ENCODE results near the gene TMED5. TPM values are rescaled to one million over a fixed set of nuclear protein-coding genes. Genes with fewer than 3 reads are reported as not detected.

Gene TMED5
- total RNA-seq, 2 experiments from 2014 or later = 42.3 to 43.2 TPM

DNA sequence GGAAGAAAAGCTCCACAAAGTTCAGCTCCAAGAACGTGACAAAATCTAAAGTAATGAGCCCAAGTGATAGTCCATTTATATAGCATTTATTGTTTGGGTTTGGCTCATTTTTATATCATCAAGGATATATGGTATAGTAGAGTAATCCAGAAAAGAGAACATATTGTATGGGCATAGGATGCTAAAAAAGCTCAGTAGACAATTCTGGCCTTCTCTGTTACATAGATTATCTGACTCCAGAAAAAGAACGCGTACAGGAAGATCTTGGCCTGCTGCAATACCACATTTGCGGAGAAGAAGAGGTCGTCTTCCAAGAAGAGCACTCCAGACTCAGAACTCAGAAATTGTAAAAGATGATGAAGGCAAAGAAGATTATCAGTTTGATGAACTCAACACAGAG, 43.8 kb downstream of the TMED5 start:
- ChIA-PET CTCF (no interaction called here), POLR2A (no interaction called here)
- intact Hi-C loops (cut with DNase I, micrococcal nuclease) = no loop called here
- H3K36me3 Mint-ChIP-seq (ENCODE audit: low read depth) = peaks cover 64% of the 10 kb centered on the region
- Histone ChIP-seq H3K9me3 (ENCODE audit: control insufficient read depth in 1 of 2, insufficient read depth in 1 of 2, low read length in 2 of 2) (no peaks in the 10 kb centered on the region), H3K27me3 (ENCODE audit: control insufficient read depth in 1 of 2, insufficient read depth in 2 of 2, low read length in 2 of 2) (no peaks in the 10 kb centered on the region), H3K36me3 (ENCODE audit: insufficient read depth, low read length) (peaks cover 53% of the 10 kb centered on the region), H3K27ac (ENCODE audit: low read depth in 1 of 2, low read length in 2 of 2) (no peak overlapping the region), H3K4me1 (ENCODE audit: insufficient read depth, low read length) (no peaks in the 10 kb centered on the region), H3K4me3 (ENCODE audit: low read length) (no peak overlapping the region)
- DNase-seq (no peak), ATAC-seq (ENCODE audit: poor library complexity) (no peak)
- no peak overlapping the region for H3K4me3 Mint-ChIP-seq
- no peak overlapping the region for H3K27ac Mint-ChIP-seq
- TF ChIP-seq, protein P1, sequence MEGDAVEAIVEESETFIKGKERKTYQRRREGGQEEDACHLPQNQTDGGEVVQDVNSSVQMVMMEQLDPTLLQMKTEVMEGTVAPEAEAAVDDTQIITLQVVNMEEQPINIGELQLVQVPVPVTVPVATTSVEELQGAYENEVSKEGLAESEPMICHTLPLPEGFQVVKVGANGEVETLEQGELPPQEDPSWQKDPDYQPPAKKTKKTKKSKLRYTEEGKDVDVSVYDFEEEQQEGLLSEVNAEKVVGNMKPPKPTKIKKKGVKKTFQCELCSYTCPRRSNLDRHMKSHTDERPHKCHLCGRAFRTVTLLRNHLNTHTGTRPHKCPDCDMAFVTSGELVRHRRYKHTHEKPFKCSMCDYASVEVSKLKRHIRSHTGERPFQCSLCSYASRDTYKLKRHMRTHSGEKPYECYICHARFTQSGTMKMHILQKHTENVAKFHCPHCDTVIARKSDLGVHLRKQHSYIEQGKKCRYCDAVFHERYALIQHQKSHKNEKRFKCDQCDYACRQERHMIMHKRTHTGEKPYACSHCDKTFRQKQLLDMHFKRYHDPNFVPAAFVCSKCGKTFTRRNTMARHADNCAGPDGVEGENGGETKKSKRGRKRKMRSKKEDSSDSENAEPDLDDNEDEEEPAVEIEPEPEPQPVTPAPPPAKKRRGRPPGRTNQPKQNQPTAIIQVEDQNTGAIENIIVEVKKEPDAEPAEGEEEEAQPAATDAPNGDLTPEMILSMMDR (IDR thresholded peaks at IDR 0.05) = no peak
- H3K4me1 Mint-ChIP-seq (ENCODE audit: low read depth) = peaks cover 5% of the 10 kb centered on the region
- no peaks in the 10 kb centered on the region for H3K27me3 Mint-ChIP-seq
- H3K9me3 Mint-ChIP-seq = no peaks in the 10 kb centered on the region

DNA sequence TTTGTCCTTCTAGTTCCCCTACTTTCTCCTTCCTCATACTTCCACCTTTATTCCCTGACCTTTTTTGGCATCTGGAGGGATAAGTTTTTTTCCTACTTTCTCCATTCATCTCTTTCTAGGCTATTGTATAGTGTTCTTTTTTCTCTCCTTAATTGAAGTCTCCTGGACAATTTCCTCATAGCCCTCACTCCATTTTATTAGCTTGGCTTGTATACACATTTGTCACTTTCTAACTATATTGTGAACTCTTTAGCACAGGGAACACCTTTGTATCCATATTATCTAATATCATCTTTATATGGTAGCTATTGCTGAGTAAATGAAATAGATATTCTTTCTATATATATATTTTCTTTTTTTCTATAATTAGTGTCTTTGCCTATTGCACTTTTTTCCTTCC, 47.6 kb downstream of the TMED5 start:
- no peak overlapping the region for H3K4me3 Mint-ChIP-seq
- no peak overlapping the region for H3K27ac Mint-ChIP-seq
- DNase-seq = no peak
- H3K4me1 ChIP-seq (ENCODE audit: insufficient read depth, low read length) = no peaks in the 10 kb centered on the region
- H3K36me3 ChIP-seq (ENCODE audit: insufficient read depth, low read length) = peaks cover 58% of the 10 kb centered on the region
- H3K27ac ChIP-seq (ENCODE audit: low read depth in 1 of 2, low read length in 2 of 2) = no peak overlapping the region
- H3K4me3 ChIP-seq (ENCODE audit: low read length) = no peak overlapping the region
- H3K9me3 Mint-ChIP-seq = no peaks in the 10 kb centered on the region
- no peaks in the 10 kb centered on the region for H3K27me3 Mint-ChIP-seq
- intact Hi-C loops (cut with DNase I, micrococcal nuclease) = loop anchor here in 1 of 2 experiments (5.0 kb wide), 1 partner anchor 50 kb away; no protein-coding TSS in a partner anchor
- TF ChIP-seq, protein P1 (IDR thresholded peaks at IDR 0.05) = no peak
- no peaks in the 10 kb centered on the region for H3K4me1 Mint-ChIP-seq (ENCODE audit: low read depth)
- ChIA-PET POLR2A (interaction anchor here (0.6 kb wide), 1 partner anchor 1326 kb away, joined by 4 read pairs; no protein-coding TSS in a partner anchor), CTCF (no interaction called here)
- no peak for ATAC-seq (ENCODE audit: poor library complexity)
- no peaks in the 10 kb centered on the region for H3K9me3 ChIP-seq (ENCODE audit: control insufficient read depth in 1 of 2, insufficient read depth in 1 of 2, low read length in 2 of 2)
- peaks cover 48% of the 10 kb centered on the region for H3K36me3 Mint-ChIP-seq (ENCODE audit: low read depth)
- no peaks in the 10 kb centered on the region for H3K27me3 ChIP-seq (ENCODE audit: control insufficient read depth in 1 of 2, insufficient read depth in 2 of 2, low read length in 2 of 2)

DNA sequence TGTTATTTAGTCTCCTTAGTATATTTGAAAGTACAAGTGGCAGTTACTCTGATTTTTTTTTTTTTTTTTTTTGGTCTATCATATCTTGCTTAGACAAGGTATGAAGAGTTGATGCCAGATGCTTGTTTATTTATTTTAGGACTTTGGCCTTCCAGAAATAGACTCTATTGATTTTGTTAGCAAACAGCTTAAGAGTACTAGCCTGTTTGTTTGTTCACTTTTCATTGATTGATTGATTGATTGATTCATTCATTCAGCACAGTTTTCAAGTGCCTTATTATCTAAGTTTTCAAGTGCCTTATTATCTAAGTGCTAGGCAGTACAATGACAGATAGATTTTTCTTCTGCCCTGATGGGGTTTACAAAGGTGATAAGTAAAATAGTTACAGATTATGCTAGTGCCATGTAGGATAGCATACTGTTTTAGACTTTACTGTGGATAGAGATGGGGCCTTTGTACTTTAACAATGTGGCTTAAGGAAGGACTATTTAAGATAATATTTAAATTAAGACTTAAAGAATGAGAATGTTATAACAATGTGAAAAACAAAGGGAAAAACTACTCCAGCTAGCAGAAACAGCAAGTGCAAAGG, 50.6 kb downstream of the TMED5 start:
- H3K4me1 ChIP-seq (ENCODE audit: insufficient read depth, low read length) = no peaks in the 10 kb centered on the region
- no peak overlapping the region for H3K4me3 ChIP-seq (ENCODE audit: low read length)
- Mint-ChIP-seq H3K9me3 (no peaks in the 10 kb centered on the region), H3K27ac (no peak overlapping the region), H3K36me3 (ENCODE audit: low read depth) (peaks cover 44% of the 10 kb centered on the region), H3K4me3 (no peak overlapping the region), H3K27me3 (no peaks in the 10 kb centered on the region), H3K4me1 (ENCODE audit: low read depth) (peaks cover 7% of the 10 kb centered on the region)
- no peak for DNase-seq
- H3K27me3 ChIP-seq (ENCODE audit: control insufficient read depth in 1 of 2, insufficient read depth in 2 of 2, low read length in 2 of 2) = no peaks in the 10 kb centered on the region
- no peaks in the 10 kb centered on the region for H3K9me3 ChIP-seq (ENCODE audit: control insufficient read depth in 1 of 2, insufficient read depth in 1 of 2, low read length in 2 of 2)
- TF ChIP-seq, protein P1 (IDR thresholded peaks at IDR 0.05) = no peak
- no peak overlapping the region for H3K27ac ChIP-seq (ENCODE audit: low read depth in 1 of 2, low read length in 2 of 2)
- intact Hi-C loops (cut with DNase I, micrococcal nuclease) = loop anchor here (5.0 to 10.0 kb wide), 2 partner anchors 45 to 47 kb away; no protein-coding TSS in a partner anchor
- peaks cover 40% of the 10 kb centered on the region for H3K36me3 ChIP-seq (ENCODE audit: insufficient read depth, low read length)
- ChIA-PET POLR2A (no interaction called here), CTCF (no interaction called here)
- ATAC-seq (ENCODE audit: poor library complexity) = no peak

Measured in CD4-positive, alpha-beta T cell (primary cell).